Suprapubic skin (tissue), 4 donors: ENCODE measurements around the gene BSX. TPM values are rescaled to one million over a fixed set of nuclear protein-coding genes. Genes with fewer than 3 reads are reported as not detected.

Source experiments
- DNase-seq, 2 donors: peaks; one replicate each; pipeline ENCODE4 v3.0.0-alpha.2; 2019; ENCODE audit warnings: low spot score in 2 of 2
- H3K27ac ChIP-seq: fragments of 200-600 bp; sonication (generic); one replicate; pipeline ENCODE4 v1.5.1; 2019
- H3K27me3 ChIP-seq: fragments of 200-600 bp; sonication (generic); one replicate; pipeline ENCODE4 v1.5.1; 2019
- H3K36me3 ChIP-seq: fragments of 200-600 bp; sonication (generic); one replicate; pipeline ENCODE4 v1.5.1; 2019
- H3K4me1 ChIP-seq: fragments of 200-600 bp; sonication (generic); one replicate; pipeline ENCODE4 v1.5.1; 2019
- H3K4me3 ChIP-seq: fragments of 200-600 bp; sonication (generic); one replicate; pipeline ENCODE4 v1.5.1; 2019; ENCODE audit warnings: mild to moderate bottlenecking
- H3K9me3 ChIP-seq: fragments of 200-600 bp; sonication (generic); one replicate; pipeline ENCODE4 v1.5.1; 2019
- CTCF ChIP-seq, 2 donors: fragments of 200-600 bp in 1 of 2; fragments of 450-650 bp in 1 of 2; sonication (generic) in 1 of 2; IDR thresholded peaks; one replicate each; pipeline ENCODE4 v1.5.1; 2016 to 2019; ENCODE audit warnings: antibody characterized with exemption in 2 of 2, mild to moderate bottlenecking in 1 of 2, moderate library complexity in 1 of 2
- EP300 ChIP-seq: sonication (generic); formaldehyde crosslinking; IDR thresholded peaks from one replicate; pipeline ENCODE4 v1.6.1; 2017; ENCODE audit warnings: antibody characterized with exemption
- POLR2A ChIP-seq, 2 donors: fragments of 450-650 bp; IDR thresholded peaks; one replicate each; pipeline ENCODE4 v1.6.1; 2017; ENCODE audit warnings: antibody characterized with exemption in 2 of 2, mild to moderate bottlenecking in 2 of 2, moderate library complexity in 2 of 2
- POLR2AphosphoS5 ChIP-seq, 3 donors: sonication (generic); formaldehyde crosslinking; IDR thresholded peaks; one replicate each; pipeline ENCODE4 v1.6.1; 2017; ENCODE audit warnings: antibody characterized with exemption in 3 of 3
- WGBS: methylation state at CpG from one replicate; pipeline ENCODE4 v1.1.5; 2018; 5-methylcytosine and 5-hydroxymethylcytosine counted together
- total RNA-seq, 4 donors: library from RNA; depleted of rRNA; stranded (reverse); fragments of >200 nt; gene quantifications; one replicate each; pipeline ENCODE4 v1.1.0, GENCODE V29; 2016

BSX gene
- total RNA-seq, 4 donors from 2014 or later: not detected

- TF ChIP-seq POLR2A (IDR thresholded peaks at IDR 0.05) (no peak), EP300 (no peak), CTCF (IDR thresholded peaks at IDR 0.05) (no peak), POLR2AphosphoS5 (IDR thresholded peaks at IDR 0.05) (no peak)
- H3K27ac ChIP-seq: no peak overlapping the region
- no peaks in the 10 kb centered on the region for H3K36me3 ChIP-seq
- DNase-seq: no peak
- H3K27me3 ChIP-seq: peaks cover 98% of the 10 kb centered on the region
- no peaks in the 10 kb centered on the region for H3K9me3 ChIP-seq
- H3K4me3 ChIP-seq: peak overlapping the region; percentile 22
- 7% methylated on average over 39 of the region's 50 CpGs for WGBS
- H3K4me1 ChIP-seq: peaks cover 21% of the 10 kb centered on the region
Measured at GRCh38 chr11:122977470-122978298, 4.0 kb downstream of the BSX start.

DNA sequence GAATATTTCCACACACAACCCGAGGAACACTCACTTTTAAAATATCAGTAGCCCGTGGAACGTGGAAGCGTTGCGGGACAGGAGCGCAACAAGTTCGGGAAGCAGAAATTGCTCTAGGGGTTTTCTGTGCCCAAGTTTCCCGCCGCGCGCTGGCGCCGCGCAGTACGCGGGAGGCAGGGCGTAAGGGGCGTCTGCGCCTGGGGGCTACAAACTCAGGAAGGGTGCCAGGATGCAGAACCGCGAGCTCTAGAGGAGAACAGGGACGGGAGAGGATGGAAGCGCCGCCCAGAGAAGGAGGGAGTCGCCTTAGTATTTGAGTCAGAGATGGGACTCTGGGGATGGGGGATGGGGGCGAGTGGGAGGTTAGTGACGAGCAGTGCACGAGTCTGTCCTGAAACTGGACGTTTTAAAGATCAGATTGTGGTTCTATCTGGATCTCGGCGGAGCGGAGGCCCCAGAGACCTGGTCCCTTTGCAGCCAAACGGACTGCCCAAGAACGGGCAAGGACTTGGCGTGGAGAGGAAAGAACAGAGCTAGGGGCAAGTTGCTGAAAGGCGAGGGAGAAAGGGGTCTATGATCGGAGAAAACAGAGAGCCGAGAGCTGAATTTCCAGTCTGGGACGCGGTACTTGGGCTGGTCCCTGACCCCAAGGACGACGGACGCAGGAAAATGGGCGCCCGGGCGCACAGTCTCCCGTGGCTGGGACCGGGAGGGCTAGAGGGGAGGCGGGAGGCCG lies 4.7 kb downstream of the BSX start:
- Histone ChIP-seq H3K36me3 (no peaks in the 10 kb centered on the region), H3K4me3 (peak overlapping the region; percentile 22), H3K27me3 (peaks cover 94% of the 10 kb centered on the region), H3K27ac (no peak overlapping the region), H3K4me1 (peaks cover 21% of the 10 kb centered on the region), H3K9me3 (no peaks in the 10 kb centered on the region)
- no peak for TF ChIP-seq CTCF (IDR thresholded peaks at IDR 0.05)
- TF ChIP-seq EP300: no peak
- no peak for TF ChIP-seq POLR2A (IDR thresholded peaks at IDR 0.05)
- no peak for TF ChIP-seq POLR2AphosphoS5 (IDR thresholded peaks at IDR 0.05)
- DNase-seq: no peak
- WGBS: 5% methylated on average over 40 of the region's 50 CpGs

DNA sequence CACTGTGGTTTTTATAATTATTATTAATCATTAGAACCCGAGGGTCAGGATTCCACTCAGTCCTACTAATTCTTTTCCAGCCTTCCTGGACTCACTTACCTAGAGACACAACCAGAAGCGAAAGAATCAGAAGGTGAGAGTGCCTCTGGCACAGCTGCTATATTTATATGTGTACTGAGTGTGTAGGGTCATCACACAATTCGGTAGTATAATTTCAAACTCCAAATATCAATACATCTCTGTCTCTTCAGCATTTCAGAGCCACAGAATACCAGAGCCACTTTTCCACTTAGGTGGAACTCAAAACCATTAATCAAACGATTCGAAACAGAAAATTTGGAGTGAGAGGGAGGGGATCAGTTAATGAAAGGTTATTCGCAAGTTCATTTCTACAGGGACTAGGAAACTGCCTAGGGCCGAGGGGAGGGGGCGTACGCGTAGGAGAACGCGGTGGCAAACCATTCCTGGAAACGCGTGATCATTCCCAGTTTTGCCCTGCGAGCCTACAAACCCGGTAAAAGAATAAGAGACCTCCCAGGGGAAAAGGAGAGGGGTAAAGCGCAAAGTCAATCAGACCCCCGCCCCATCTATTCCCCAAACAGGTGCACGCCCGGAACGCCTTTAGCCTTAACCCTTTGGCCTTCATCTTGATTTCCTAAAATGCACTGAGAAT lies 5.4 kb downstream of the BSX start:
- WGBS: 12% methylated on average over 21 of the region's 21 CpGs
- H3K9me3 ChIP-seq: no peaks in the 10 kb centered on the region
- no peak overlapping the region for H3K4me3 ChIP-seq
- no peak for DNase-seq
- H3K27me3 ChIP-seq: peaks cover 93% of the 10 kb centered on the region
- peaks cover 17% of the 10 kb centered on the region for H3K4me1 ChIP-seq
- no peak for TF ChIP-seq EP300
- no peak for TF ChIP-seq CTCF (IDR thresholded peaks at IDR 0.05)
- no peak for TF ChIP-seq POLR2A (IDR thresholded peaks at IDR 0.05)
- no peak for TF ChIP-seq POLR2AphosphoS5 (IDR thresholded peaks at IDR 0.05)
- H3K27ac ChIP-seq: no peak overlapping the region
- H3K36me3 ChIP-seq: no peaks in the 10 kb centered on the region

- Histone ChIP-seq H3K27me3 (peaks cover 9% of the 10 kb centered on the region), H3K36me3 (no peaks in the 10 kb centered on the region), H3K9me3 (no peaks in the 10 kb centered on the region), H3K4me1 (no peaks in the 10 kb centered on the region), H3K4me3 (no peak overlapping the region), H3K27ac (no peak overlapping the region)
- WGBS: 54% methylated on average over 4 of the region's 4 CpGs
- TF ChIP-seq POLR2A (IDR thresholded peaks at IDR 0.05): no peak
- TF ChIP-seq POLR2AphosphoS5 (IDR thresholded peaks at IDR 0.05): no peak
- TF ChIP-seq EP300: no peak
- TF ChIP-seq CTCF (IDR thresholded peaks at IDR 0.05): no peak
- no peak for DNase-seq
Measured at GRCh38 chr11:122963961-122964360, 17.7 kb downstream of the BSX start.

DNA sequence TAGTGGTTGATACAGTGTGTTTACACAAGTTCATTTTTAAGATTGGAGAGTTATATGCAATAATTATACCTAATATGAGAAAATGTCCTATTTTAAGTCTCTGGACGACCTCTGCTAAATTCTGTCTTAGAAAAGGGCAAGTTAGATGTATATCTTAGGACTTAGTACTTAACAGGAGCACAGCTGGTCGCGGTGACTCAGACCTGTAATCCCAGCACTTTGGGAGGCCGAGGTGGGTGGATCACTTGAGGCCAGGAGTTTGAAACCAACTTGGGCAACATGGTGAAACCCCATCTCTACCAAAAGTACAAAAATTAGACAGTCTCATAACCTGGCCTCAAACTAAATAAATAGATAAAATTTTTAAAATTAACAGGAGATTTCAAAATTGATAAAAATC lies 27.2 kb downstream of the BSX start:
- no peak for DNase-seq
- Histone ChIP-seq H3K4me3 (no peak overlapping the region), H3K4me1 (no peaks in the 10 kb centered on the region), H3K9me3 (no peaks in the 10 kb centered on the region), H3K36me3 (no peaks in the 10 kb centered on the region), H3K27ac (no peak overlapping the region), H3K27me3 (no peaks in the 10 kb centered on the region)
- TF ChIP-seq EP300 (no peak), POLR2A (IDR thresholded peaks at IDR 0.05) (no peak), CTCF (IDR thresholded peaks at IDR 0.05) (no peak), POLR2AphosphoS5 (IDR thresholded peaks at IDR 0.05) (no peak)
- 95% methylated on average over 4 of the region's 4 CpGs for WGBS
